Measurements from ENCODE around the gene SLC25A38.
"Not testable (repeated sequence)": the region's sequence is repeated elsewhere in the genome, so short reads cannot be mapped to it uniquely, and the experiment has no call there.

SLC25A38 gene

GRCh38 chr3:39343760-39344159 is 39.4 kb upstream of the SLC25A38 start:
- TF ChIP-seq CTCF (IDR thresholded peaks at IDR 0.05; ENCODE audit: low read depth, low read length, missing control alignments) = no peak
- no peak overlapping the region for H3K4me3 ChIP-seq (ENCODE audit: low read depth, low read length)
- in situ Hi-C loops (cut with HindIII; ENCODE audit: low sequenced_read_pairs) = no loop called here
- no peak for DNase-seq (ENCODE audit: low read depth)

GRCh38 chr3:39344746-39345344 is 38.3 kb upstream of the SLC25A38 start:
- no peak for TF ChIP-seq CTCF (IDR thresholded peaks at IDR 0.05; ENCODE audit: low read depth, low read length, missing control alignments)
- DNase-seq (ENCODE audit: low read depth) = no peak
- in situ Hi-C loops (cut with HindIII; ENCODE audit: low sequenced_read_pairs) = no loop called here
- no peak overlapping the region for H3K4me3 ChIP-seq (ENCODE audit: low read depth, low read length)

- no peak overlapping the region for H3K4me3 ChIP-seq (ENCODE audit: low read depth, low read length)
- no peak for DNase-seq (ENCODE audit: low read depth)
- in situ Hi-C loops (cut with HindIII; ENCODE audit: low sequenced_read_pairs) = no loop called here
- TF ChIP-seq CTCF (IDR thresholded peaks at IDR 0.05; ENCODE audit: low read depth, low read length, missing control alignments) = no peak
These were observed 36.2 kb upstream of the SLC25A38 start for GRCh38 chr3:39346785-39347585.

- H3K4me3 ChIP-seq (ENCODE audit: low read depth, low read length) = no peak overlapping the region
- no peak for TF ChIP-seq CTCF (IDR thresholded peaks at IDR 0.05; ENCODE audit: low read depth, low read length, missing control alignments)
- in situ Hi-C loops (cut with HindIII; ENCODE audit: low sequenced_read_pairs) = no loop called here
- no peak for DNase-seq (ENCODE audit: low read depth)
These were observed 35.6 kb upstream of the SLC25A38 start for GRCh38 chr3:39347586-39347876.

GRCh38 chr3:39349080-39349479 is 34.1 kb upstream of the SLC25A38 start:
- in situ Hi-C loops (cut with HindIII; ENCODE audit: low sequenced_read_pairs) = no loop called here
- TF ChIP-seq CTCF (IDR thresholded peaks at IDR 0.05; ENCODE audit: low read depth, low read length, missing control alignments) = no peak
- DNase-seq (ENCODE audit: low read depth) = no peak
- H3K4me3 ChIP-seq (ENCODE audit: low read depth, low read length) = no peak overlapping the region

- DNase-seq (ENCODE audit: low read depth) = no peak
- in situ Hi-C loops (cut with HindIII; ENCODE audit: low sequenced_read_pairs) = no loop called here
- no peak for TF ChIP-seq CTCF (IDR thresholded peaks at IDR 0.05; ENCODE audit: low read depth, low read length, missing control alignments)
- no peak overlapping the region for H3K4me3 ChIP-seq (ENCODE audit: low read depth, low read length)
These were observed 32.5 kb upstream of the SLC25A38 start for GRCh38 chr3:39350714-39351113.

- in situ Hi-C loops (cut with HindIII; ENCODE audit: low sequenced_read_pairs); H3K4me3 ChIP-seq (ENCODE audit: low read depth, low read length); DNase-seq (ENCODE audit: low read depth): not testable (repeated sequence)
These were observed 32.0 kb upstream of the SLC25A38 start for GRCh38 chr3:39351134-39351533.

GRCh38 chr3:39353168-39353927 is 29.8 kb upstream of the SLC25A38 start:
- DNase-seq (ENCODE audit: low read depth); H3K4me3 ChIP-seq (ENCODE audit: low read depth, low read length); in situ Hi-C loops (cut with HindIII; ENCODE audit: low sequenced_read_pairs): not testable (repeated sequence)
